LNCaP clone FGC (cell line): ENCODE measurements around the gene ZNF618.
A peak's percentile ranks its signal among the peaks of the same experiment; 100 is the strongest.

Experiments used
- DNase-seq: peaks from one replicate; pipeline ENCODE4 v3.0.0-alpha.2; 2011; ENCODE audit warnings: low read depth
- H3K4me3 ChIP-seq: 2 replicates; pipeline ENCODE4 v1.5.1; 2011; ENCODE audit warnings: mild to moderate bottlenecking, low read depth, low read length, control low read depth
- CTCF ChIP-seq: IDR thresholded peaks from 2 replicates; pipeline ENCODE4 v1.5.1; 2012; ENCODE audit warnings: mild to moderate bottlenecking; ENCODE audit not compliant: control insufficient read depth, insufficient read depth; ENCODE audit errors: extremely low read depth

Gene ZNF618

GRCh38 chr9:113957351-113957750 lies 81.2 kb downstream of the ZNF618 start:
- no peak for TF ChIP-seq CTCF
- DNase-seq: no peak
- H3K4me3 ChIP-seq: no peak overlapping the region

- no peak for TF ChIP-seq CTCF
- DNase-seq: no peak
Measured at GRCh38 chr9:113957821-113958341, 81.8 kb downstream of the ZNF618 start.

GRCh38 chr9:113958556-113958955 lies 82.4 kb downstream of the ZNF618 start:
- TF ChIP-seq CTCF: no peak
- H3K4me3 ChIP-seq: no peak overlapping the region

More at GRCh38 chr9:113957821-113958341, 81.8 kb downstream of the ZNF618 start:
- H3K4me3 ChIP-seq: no peak overlapping the region

GRCh38 chr9:113960768-113961167 lies 84.7 kb downstream of the ZNF618 start:
- DNase-seq: no peak
- H3K4me3 ChIP-seq: no peak overlapping the region
- TF ChIP-seq CTCF: no peak

More at GRCh38 chr9:113958556-113958955, 82.4 kb downstream of the ZNF618 start:
- DNase-seq: no peak

GRCh38 chr9:113962396-113962795 lies 86.3 kb downstream of the ZNF618 start:
- H3K4me3 ChIP-seq: no peak overlapping the region
- TF ChIP-seq CTCF: no peak
- DNase-seq: no peak

- H3K4me3 ChIP-seq: no peak overlapping the region
- DNase-seq: no peak
- TF ChIP-seq CTCF: peak; percentile 58
Measured at GRCh38 chr9:113963017-113963620, 87.0 kb downstream of the ZNF618 start.
